ENCODE measurements around the gene GJA9.
"Not testable (repeated sequence)": the region's sequence is repeated elsewhere in the genome, so short reads cannot be mapped to it uniquely, and the experiment has no call there.

The GJA9 gene

DNA sequence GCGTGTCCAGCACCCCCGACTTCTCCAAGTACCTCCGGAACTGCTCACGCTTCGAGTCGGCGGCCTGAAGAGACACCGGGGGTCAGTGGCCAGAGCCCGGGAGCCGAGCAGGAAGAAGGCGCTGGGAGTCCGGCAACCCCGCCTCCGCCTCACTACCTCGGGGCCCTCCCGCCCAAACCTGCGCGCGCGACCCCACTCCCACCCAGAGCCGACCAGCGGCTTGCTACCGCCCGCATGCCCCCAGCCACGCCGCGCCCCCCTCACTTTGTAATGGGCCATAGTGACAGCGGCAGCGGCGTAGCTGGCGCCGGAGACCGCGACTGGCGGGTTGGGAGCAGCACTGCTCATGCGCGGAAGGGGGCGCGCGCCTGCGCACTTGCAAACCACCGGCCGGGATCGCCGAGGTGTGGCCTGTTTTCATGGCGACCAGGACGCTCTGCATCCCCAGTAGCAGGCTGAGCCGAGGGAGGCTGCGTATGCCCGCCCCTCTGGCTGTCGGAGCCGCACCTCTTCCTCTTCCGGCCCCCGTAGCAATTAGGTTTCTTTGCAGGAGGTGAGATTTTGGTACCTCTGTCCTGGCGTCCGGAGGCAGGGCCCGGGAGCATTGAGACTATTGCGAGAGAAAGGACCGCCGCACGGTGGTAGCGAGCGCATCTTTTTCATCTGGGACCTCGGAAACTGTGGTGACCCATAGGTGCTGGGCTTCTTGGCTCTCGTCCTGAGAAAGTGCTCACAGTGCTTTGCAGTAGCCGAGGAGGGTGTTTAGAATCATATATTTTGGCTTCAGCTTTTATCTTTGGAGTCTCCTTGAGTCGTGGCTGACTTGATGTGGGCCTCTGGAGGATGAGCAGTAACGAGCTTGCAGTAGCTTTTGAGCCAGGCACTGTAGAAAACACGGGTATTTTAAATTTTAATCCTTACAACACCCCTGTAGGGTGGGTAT, 8.1 kb downstream of the GJA9 start, which contains the start of gene MYCBP:
Gene MYCBP, minus strand, starts transcription at position 322 of the 943 bp plus-strand sequence. Its CDS starts 43 bp downstream, at position 279.
- peak; percentile 98 for DNase-seq

- DNase-seq: peak; percentile 14 to 27
These were observed 8.9 kb downstream of the GJA9 start for GRCh38 chr1:38872401-38873026.

DNA sequence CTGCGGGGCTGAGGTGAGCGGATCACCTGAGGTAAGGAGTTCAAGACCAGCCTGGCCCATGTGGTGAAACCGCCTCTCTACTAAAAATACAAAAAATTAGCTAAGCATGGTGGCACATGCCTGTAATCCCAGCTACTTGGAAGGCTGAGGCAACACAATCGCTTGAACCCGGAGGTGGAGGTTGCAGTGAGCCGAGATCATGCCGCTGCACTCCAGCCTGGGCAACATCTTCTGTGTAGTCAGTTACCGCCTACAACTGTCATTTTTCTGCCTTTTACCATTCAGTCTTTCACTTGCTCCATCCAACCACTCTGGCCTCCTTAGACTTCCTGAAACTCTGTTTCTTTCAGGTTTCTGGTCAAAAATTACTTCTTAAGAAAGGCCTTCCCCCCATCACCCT, 10.4 kb downstream of the GJA9 start:
- no peak for DNase-seq

- DNase-seq: no peak
These were observed 14.2 kb downstream of the GJA9 start for GRCh38 chr1:38867208-38867607.

- no peak for DNase-seq
These were observed 16.2 kb downstream of the GJA9 start for GRCh38 chr1:38865112-38865715.

- DNase-seq: no peak
These were observed 21.0 kb downstream of the GJA9 start for GRCh38 chr1:38860454-38860795.

GRCh38 chr1:38859561-38860453, 21.6 kb downstream of the GJA9 start, which contains the start of gene RRAGC:
RRAGC (minus strand) TSS chr1:38859772; CDS start chr1:38859646, 126 bp downstream.
- peak; percentile 97 for DNase-seq

- peak; percentile 44 to 61 for DNase-seq
These were observed 22.4 kb downstream of the GJA9 start for GRCh38 chr1:38858833-38859560.

- no peak for DNase-seq
These were observed 28.6 kb downstream of the GJA9 start for GRCh38 chr1:38852780-38853179.

DNA sequence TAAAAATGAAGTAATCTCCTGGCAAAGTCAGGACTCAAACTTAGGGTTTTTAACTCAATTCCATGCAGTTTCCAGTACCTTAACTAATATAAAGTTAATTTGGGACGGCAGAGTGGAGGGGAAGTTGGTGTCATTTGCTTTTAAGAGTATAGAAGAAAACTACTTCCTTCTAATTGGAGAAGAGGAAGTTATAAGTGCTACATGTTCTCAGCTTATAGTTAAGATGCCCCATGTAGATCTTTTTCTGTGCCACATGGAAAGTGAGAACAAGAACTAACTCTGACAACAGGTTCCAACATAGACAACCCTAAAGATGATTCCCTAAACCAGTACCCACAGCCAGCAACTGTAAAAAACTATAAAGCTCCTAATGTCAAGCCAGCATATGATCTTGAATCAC, 33.3 kb downstream of the GJA9 start:
- DNase-seq: no peak

DNA sequence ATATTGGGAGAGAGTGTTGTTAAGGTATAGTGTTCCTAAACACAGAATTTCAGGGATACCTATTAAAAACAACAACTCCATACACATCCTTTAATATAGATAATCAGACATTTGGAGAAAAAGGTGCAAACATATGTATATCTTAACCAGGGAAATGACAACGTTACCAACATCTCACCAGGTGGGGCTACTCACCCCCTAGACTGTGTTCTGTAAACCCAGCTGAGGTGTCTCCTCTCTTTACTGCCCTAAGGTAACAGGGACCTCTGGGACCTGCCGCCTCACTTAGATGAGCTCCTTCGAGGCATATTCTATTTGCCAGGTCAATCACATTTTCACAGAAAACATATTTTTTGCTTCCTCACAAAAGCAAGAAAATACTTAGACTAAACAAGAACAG, 35.2 kb downstream of the GJA9 start:
- no peak for DNase-seq

GRCh38 chr1:38845088-38845487, 36.3 kb downstream of the GJA9 start:
- not testable (repeated sequence) for DNase-seq

GRCh38 chr1:38840281-38840680, 41.1 kb downstream of the GJA9 start:
- no peak for DNase-seq

DNA sequence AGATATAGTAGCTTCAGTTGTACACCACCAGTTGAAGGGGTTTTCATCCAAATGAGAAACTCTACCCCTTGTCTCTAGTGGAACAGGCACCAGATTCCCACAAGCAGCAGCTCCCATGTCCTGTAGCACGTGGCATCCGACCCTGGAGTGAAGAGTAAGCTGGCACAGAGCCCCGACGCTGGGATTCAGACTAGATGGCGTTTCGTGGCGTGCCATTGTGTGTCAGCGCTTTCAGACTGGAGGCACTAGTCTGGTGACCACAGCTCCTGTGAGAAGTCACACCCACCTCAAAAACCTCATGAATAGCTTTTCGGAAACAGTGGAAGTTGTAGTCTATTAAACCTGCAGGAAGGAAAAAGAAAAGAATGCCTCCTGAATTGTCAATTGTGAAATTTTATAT, 42.0 kb downstream of the GJA9 start:
- no peak for DNase-seq

DNA sequence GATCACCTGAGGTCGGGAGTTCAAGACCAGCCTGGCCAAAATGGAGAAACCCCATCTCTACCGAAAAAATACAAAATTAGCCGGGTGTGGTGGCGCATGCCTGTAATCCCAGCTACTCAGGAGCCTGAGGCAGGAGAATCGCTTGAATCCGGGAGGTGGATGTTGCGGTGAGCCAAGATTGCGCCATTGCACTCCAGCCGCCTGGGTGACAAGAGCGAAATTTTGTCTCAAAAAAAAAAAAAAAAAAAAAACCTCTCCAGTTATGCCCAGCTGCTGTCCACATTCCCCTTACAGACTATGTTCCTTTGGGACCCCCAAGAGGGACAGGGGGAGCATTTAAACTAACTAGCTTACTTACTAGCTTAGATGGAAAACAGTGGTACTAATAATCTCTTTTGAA, 45.1 kb downstream of the GJA9 start:
- DNase-seq: not testable (repeated sequence)

DNA sequence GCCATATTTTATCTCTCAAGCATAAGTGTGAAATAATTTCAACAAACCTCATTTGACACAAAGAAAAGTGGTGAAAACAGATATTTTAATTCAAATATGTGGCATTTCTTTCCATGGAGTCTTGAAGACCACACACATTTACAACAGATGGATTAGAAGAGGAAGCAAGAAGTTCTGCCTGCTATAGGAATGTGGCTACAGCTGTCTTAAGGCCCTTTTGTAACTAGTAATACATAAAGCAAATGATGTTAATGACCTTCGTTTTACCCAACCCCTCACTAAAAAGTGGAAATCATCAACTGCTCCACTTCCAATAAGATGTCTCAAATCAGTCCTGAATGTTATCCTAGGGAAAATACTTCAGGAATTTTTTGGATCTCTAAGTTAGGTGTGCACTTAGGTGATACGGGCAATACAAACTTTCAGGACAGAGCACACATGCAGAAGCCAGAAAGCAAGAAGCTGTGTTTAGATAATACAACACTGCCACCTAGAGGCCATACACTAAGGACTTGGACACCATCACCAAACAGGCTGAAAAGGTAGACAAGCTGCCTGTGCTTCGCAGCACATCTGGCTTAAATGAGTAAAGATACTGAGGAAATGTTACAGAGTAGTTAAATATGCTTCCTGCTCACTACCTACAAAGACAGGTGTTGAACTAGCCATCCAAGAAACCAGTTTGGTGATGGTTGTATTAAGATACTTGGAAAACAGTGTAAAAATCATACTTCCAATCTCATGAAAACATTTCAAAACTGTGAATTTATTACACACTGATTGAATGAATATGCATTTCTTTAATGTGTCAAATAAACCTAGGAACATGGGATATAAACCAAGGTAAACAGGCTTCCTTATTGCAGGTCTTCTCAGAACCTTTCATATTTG, 46.2 kb downstream of the GJA9 start:
- DNase-seq: peak; percentile 50 to 78

GRCh38 chr1:38834221-38834782, 47.1 kb downstream of the GJA9 start:
- no peak for DNase-seq

DNA sequence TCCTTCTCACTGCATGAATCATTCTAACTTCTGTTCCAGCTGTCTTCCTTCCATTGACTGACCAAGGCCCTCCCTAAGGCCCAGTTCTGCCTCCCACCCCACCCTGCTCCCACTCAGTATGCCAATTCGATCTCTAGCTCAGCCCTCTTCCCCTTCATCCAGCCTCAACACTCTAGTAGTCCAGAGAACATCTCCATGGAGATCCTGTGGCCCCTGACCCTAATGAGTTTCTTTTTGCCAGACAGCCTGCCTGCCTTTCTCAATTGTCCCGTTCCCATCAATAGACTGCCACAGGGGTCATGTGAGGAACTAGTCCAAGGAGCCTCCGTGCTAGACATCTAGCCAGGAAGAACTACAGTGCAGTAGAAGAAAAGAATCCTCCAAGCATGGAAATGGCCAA, 48.2 kb downstream of the GJA9 start:
- no peak for DNase-seq

DNA sequence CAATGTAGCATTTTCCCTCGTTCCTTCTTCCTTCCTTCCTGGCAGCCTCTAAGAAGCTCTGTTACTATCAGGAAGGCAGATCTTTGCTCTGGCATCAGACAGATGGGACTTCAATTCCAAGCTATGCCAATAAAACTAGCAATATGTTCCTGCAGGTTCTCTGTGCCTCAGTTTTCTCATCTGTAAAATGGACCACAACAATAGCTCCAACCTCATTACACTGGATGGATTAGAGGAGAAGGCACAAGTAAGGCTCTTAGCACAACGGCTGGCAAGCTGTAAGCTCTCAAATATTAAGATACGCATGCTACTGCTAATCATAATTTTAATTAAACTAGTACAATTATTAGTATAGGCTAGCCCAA, 49.0 kb downstream of the GJA9 start:
- DNase-seq: no peak

DNA sequence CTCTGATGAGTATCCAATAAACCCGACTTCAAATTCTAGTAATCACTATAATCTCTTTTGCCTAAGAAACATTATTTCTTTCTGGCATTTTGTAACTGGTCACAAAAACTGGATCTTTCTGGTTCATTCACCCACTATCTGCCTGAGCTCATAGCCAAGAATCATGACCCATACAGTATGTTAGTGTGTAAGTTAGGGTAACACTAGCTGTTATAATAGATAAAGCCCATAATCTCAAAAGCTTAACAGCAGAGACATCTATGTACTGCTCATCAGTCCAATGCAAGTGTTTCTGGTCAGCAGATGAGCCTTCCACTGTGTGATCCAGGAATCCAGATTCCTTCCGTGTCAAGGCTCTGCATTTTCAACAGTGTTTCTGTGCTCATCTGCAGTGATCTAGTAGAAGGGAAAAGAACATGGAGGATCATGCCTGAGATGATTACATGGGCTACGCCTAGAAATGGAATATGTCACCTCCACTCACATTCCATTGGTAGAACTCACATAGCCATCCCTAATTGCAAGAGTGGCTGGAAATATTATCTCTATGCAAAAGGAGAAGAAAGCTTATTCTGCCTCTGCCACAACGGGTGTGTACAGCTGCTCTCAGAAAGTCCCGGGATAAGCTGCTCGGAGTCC, 49.5 kb downstream of the GJA9 start:
- DNase-seq: no peak
